ENCODE measurements around the gene POP5. TPM values are rescaled to one million over a fixed set of nuclear protein-coding genes. Genes with fewer than 3 reads are reported as not detected.

POP5 gene
- total and polyA plus RNA-seq, 2 of the 4 experiments (the other 2 are of a cell fraction): 69.5 to 99.4 TPM

- TF ChIP-seq BHLHE40 (IDR thresholded peaks at IDR 0.05; ENCODE audit: low read depth, low read length): 0 out of 2 replicates have a peak, but pooled peaks have one; percentile 22
- no peak for TF ChIP-seq NFE2L2 (IDR thresholded peaks at IDR 0.05; ENCODE audit: low read depth, low read length)
Observed at GRCh38 chr12:120528861-120529525, 52.2 kb downstream of the POP5 start, which contains the start of gene COQ5 (continued).

Other genes starting within 250 kb of the POP5 start
- not detected in 2 replicates for gene MSI1, start 212.2 kb downstream of the POP5 start, total RNA-seq (2012; rRNA removed)
- gene MSI1, start 212.2 kb downstream of the POP5 start, polyA plus RNA-seq (2012; rRNA removed): not detected in 2 replicates
- gene COX6A1, start 143.3 kb downstream of the POP5 start, total RNA-seq (2012; rRNA removed): 339 and 396 TPM in 2 replicates
- 541 and 664 TPM in 2 replicates for gene COX6A1, start 143.3 kb downstream of the POP5 start, polyA plus RNA-seq (2012; rRNA removed)
- 19.2 and 45.5 TPM in 2 replicates for gene TRIAP1, start 135.0 kb downstream of the POP5 start, total RNA-seq (2012; rRNA removed)
- 23.2 and 32.3 TPM in 2 replicates for gene TRIAP1, start 135.0 kb downstream of the POP5 start, polyA plus RNA-seq (2012; rRNA removed)
- gene GATC, start 135.0 kb downstream of the POP5 start, total RNA-seq (2012; rRNA removed): 15.6 and 16.5 TPM in 2 replicates
- 7.6 and 8.7 TPM in 2 replicates for gene GATC, start 135.0 kb downstream of the POP5 start, polyA plus RNA-seq (2012; rRNA removed)
- 102 and 196 TPM in 2 replicates for gene SRSF9, start 111.7 kb downstream of the POP5 start, total RNA-seq (2012; rRNA removed)
- gene SRSF9, start 111.7 kb downstream of the POP5 start, polyA plus RNA-seq (2012; rRNA removed): 132 and 143 TPM in 2 replicates
- gene DYNLL1, start 85.3 kb downstream of the POP5 start, total RNA-seq (2012; rRNA removed): 696 and 709 TPM in 2 replicates
- 627 and 663 TPM in 2 replicates for gene DYNLL1, start 85.3 kb downstream of the POP5 start, polyA plus RNA-seq (2012; rRNA removed)
- gene COQ5, start 52.2 kb downstream of the POP5 start, total RNA-seq (2012; rRNA removed): 25.1 and 29.4 TPM in 2 replicates
- gene COQ5, start 52.2 kb downstream of the POP5 start, polyA plus RNA-seq (2012; rRNA removed): 17.3 and 21.6 TPM in 2 replicates
- 43.0 and 44.4 TPM in 2 replicates for gene RNF10, start 47.0 kb downstream of the POP5 start, total RNA-seq (2012; rRNA removed)
- gene RNF10, start 47.0 kb downstream of the POP5 start, polyA plus RNA-seq (2012; rRNA removed): 65.2 and 95.0 TPM in 2 replicates
- 0.54 and 0.83 TPM in 2 replicates for gene CABP1, start 59.2 kb upstream of the POP5 start, total RNA-seq (2012; rRNA removed)
- gene CABP1, start 59.2 kb upstream of the POP5 start, polyA plus RNA-seq (2012; rRNA removed): 0.20 and 1.1 TPM in 2 replicates
- gene MLEC, start 105.7 kb upstream of the POP5 start, total RNA-seq (2012; rRNA removed): 117 and 137 TPM in 2 replicates
- gene MLEC, start 105.7 kb upstream of the POP5 start, polyA plus RNA-seq (2012; rRNA removed): 38.6 and 44.1 TPM in 2 replicates
- 8.4 and 10.3 TPM in 2 replicates for gene UNC119B, start 129.1 kb upstream of the POP5 start, total RNA-seq (2012; rRNA removed)
- 17.8 and 21.6 TPM in 2 replicates for gene UNC119B, start 129.1 kb upstream of the POP5 start, polyA plus RNA-seq (2012; rRNA removed)
- gene ACADS, start 144.4 kb upstream of the POP5 start, total RNA-seq (2012; rRNA removed): 2.9 and 3.1 TPM in 2 replicates
- gene ACADS, start 144.4 kb upstream of the POP5 start, polyA plus RNA-seq (2012; rRNA removed): 5.5 and 6.5 TPM in 2 replicates

Data from IMR-90 (cell line).